ENCODE measurements around the gene TSHZ2.
"Not testable (repeated sequence)": the region's sequence is repeated elsewhere in the genome, so short reads cannot be mapped to it uniquely, and the experiment has no call there.

Gene TSHZ2

DNA sequence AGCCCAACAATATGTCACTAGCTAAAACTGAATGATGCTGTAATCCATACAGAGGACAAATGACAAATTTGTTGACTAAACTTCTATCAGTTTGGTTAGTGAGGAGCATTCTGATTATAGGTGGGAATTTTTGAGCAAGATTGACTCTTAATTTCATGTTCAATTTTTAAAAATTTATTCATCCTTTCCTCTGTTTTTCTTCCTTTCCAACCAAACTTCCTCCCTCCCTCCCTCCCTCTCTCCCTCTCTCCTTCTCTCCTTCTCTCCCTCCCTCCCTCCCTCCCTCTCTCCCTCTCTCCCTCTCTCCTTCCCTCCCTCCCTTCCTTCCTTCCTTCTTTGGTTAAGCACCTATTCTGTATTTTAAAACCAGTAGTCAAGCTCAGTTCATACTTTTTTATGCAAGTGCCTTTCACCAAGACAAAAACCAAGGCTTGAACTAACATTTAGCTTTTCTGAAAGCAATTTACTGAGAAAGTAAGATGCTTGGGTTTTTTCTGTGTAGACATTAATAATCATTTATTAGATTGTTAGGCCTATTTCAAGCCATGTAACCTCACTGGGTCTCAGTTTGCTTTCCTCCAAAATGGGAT lies 112.3 kb downstream of the TSHZ2 start:
- H3K4me1 ChIP-seq (ENCODE audit: control insufficient read depth, insufficient read depth, low read length, poor library complexity, severe bottlenecking), result peaks cover 6% of the 10 kb centered on the region
- H3K9me3 ChIP-seq (ENCODE audit: control insufficient read depth, low read length), result no peaks in the 10 kb centered on the region
- H3K36me3 ChIP-seq (ENCODE audit: control insufficient read depth, insufficient read depth, low read length), result no peaks in the 10 kb centered on the region
- no peak overlapping the region for H3K27ac ChIP-seq (ENCODE audit: low read depth, low read length, severe bottlenecking)
- no peak overlapping the region for H3K4me3 ChIP-seq (ENCODE audit: extremely low read depth, insufficient read depth, low read length, poor library complexity, severe bottlenecking)

DNA sequence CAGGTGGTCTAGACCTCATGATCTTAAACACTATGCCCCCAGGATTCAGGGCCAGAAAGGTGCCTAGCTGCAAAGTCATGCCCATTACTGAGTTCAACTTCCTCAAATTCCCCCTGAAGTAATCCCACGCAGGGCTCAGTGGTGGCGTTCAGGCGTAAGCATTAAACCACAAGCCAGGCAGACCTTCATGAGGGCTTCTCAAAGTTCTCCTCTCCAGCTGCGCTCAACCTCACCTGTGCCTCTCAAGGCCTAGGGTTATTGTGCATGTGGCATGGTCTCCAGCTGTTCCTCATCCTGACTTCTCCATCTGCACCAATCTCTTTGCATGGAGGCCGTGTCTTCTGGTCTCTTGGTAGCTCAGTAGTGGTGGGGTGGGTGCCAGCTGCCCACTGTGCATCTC lies 113.6 kb downstream of the TSHZ2 start:
- Histone ChIP-seq H3K4me3 (ENCODE audit: extremely low read depth, insufficient read depth, low read length, poor library complexity, severe bottlenecking) (no peak overlapping the region), H3K4me1 (ENCODE audit: control insufficient read depth, insufficient read depth, low read length, poor library complexity, severe bottlenecking) (peaks cover under 1% of the 10 kb centered on the region), H3K27ac (ENCODE audit: low read depth, low read length, severe bottlenecking) (no peak overlapping the region), H3K36me3 (ENCODE audit: control insufficient read depth, insufficient read depth, low read length) (no peaks in the 10 kb centered on the region), H3K9me3 (ENCODE audit: control insufficient read depth, low read length) (no peaks in the 10 kb centered on the region)
- 90 to 96% methylated on average over 2 to 4 of the region's 5 CpGs for WGBS, 2 experiments (ENCODE audit: insufficient coverage in 2 of 2)

DNA sequence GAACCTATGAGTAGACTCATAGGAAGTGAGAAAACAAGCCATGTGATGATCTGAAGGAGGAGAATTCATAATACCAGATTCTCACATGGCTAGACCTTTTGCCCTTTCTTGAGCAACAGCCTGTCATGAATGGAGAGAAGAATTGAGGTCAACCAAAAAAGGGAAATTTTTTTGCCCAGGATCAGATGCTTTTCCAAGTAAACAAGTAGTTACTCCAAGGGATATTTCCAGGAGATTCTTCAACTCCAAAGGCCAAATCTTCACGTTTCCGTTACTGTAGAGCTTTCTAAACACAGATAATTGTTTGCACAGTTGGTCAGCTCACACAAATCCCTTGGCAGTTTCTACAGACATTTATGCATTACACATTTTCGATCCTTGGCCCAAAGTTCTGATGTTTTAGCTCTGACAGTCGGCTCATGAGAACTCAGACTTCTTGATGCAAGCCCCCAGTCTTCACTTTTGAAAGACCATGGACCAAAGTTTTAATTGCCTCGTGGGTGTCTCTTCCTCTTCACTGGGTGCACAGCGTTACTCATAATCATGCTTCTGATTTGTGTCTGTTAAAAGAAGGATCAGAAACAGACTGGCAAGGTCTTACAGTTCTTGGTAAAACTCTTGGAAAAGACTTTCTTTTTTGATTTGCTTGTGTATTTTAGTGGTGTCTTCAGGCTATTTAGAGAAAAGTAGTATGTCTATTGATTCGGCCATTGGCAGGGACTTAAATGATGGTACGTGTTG lies 115.0 kb downstream of the TSHZ2 start:
- Histone ChIP-seq H3K4me3 (ENCODE audit: extremely low read depth, insufficient read depth, low read length, poor library complexity, severe bottlenecking) (no peak overlapping the region), H3K9me3 (ENCODE audit: control insufficient read depth, low read length) (no peaks in the 10 kb centered on the region), H3K36me3 (ENCODE audit: control insufficient read depth, insufficient read depth, low read length) (no peaks in the 10 kb centered on the region), H3K27ac (ENCODE audit: low read depth, low read length, severe bottlenecking) (no peak overlapping the region), H3K4me1 (ENCODE audit: control insufficient read depth, insufficient read depth, low read length, poor library complexity, severe bottlenecking) (no peaks in the 10 kb centered on the region)
- 88 to 93% methylated on average over 8 of the region's 8 CpGs for WGBS, 2 experiments (ENCODE audit: insufficient coverage in 2 of 2)

DNA sequence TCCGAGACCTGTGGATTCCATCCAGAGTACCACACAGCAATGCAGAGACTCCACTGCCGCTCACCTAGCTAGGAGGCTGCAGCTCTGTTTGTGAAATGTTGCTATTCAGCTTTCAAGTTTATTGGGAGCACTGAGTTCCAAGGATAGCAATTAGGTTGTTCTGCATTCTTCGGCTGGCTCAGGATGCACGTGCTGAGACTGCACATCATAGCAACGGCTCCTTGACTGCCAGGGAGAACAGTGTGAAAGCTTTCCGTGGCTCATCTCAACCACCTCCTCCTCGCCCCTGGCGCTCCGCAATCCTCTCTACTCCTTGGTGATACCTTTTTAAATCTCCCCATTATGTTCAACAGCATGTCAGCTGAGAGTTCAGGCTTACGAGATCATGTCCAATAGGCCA lies 116.6 kb downstream of the TSHZ2 start:
- no peaks in the 10 kb centered on the region for H3K36me3 ChIP-seq (ENCODE audit: control insufficient read depth, insufficient read depth, low read length)
- H3K27ac ChIP-seq (ENCODE audit: low read depth, low read length, severe bottlenecking), result no peak overlapping the region
- no peaks in the 10 kb centered on the region for H3K9me3 ChIP-seq (ENCODE audit: control insufficient read depth, low read length)
- H3K4me1 ChIP-seq (ENCODE audit: control insufficient read depth, insufficient read depth, low read length, poor library complexity, severe bottlenecking), result no peaks in the 10 kb centered on the region
- 85 to 94% methylated on average over 9 to 10 of the region's 10 CpGs for WGBS, 2 experiments (ENCODE audit: insufficient coverage in 2 of 2)
- no peak overlapping the region for H3K4me3 ChIP-seq (ENCODE audit: extremely low read depth, insufficient read depth, low read length, poor library complexity, severe bottlenecking)

DNA sequence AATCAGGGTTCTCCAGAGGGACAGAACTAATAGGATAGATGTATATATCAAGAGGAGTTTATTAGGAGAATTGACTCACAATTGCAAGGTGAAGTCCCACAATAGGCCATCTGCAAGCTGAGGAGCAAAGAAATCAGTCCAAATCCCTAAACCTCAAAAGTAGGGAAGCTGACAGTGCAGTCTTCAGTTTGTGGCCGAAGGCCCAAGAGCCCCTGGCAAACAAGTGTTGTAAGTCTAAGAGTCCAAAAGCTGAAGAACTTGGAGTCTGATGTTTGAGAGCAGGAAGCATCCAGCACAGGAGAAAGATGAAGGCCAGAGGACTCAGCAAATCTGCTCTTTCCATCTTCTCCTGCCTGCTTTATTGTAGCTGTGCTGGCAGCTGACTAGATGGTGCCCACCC lies 117.7 kb downstream of the TSHZ2 start:
- WGBS, 2 experiments (ENCODE audit: insufficient coverage in 2 of 2), result 83 to 100% methylated on average over 1 of the region's 1 CpG
- not testable (repeated sequence) for H3K9me3 ChIP-seq (ENCODE audit: control insufficient read depth, low read length); H3K4me3 ChIP-seq (ENCODE audit: extremely low read depth, insufficient read depth, low read length, poor library complexity, severe bottlenecking); H3K36me3 ChIP-seq (ENCODE audit: control insufficient read depth, insufficient read depth, low read length); H3K27ac ChIP-seq (ENCODE audit: low read depth, low read length, severe bottlenecking); H3K4me1 ChIP-seq (ENCODE audit: control insufficient read depth, insufficient read depth, low read length, poor library complexity, severe bottlenecking)

DNA sequence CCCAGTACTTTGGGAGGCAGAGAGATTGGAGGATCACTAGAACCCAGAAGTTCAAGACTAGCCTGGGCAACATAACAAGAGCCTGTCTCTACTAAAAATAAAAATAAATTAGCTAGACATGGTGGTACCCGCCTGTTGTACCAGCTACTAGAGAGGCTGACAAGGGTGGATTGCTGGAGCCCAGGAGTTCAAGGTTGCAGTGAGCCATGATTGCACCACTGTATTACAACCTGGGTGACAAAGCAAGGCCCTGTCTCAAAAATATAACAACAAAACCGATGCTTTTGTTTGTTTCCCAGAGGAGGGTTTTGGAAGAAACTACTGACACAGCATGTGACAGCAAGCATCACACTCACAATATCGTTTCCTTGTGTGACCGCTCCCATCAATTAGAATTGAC lies 119.6 kb downstream of the TSHZ2 start:
- Histone ChIP-seq H3K27ac (ENCODE audit: low read depth, low read length, severe bottlenecking) (no peak overlapping the region), H3K4me1 (ENCODE audit: control insufficient read depth, insufficient read depth, low read length, poor library complexity, severe bottlenecking) (no peaks in the 10 kb centered on the region)
- 100% methylated on average over 3 of the region's 4 CpGs for WGBS, 2 experiments (ENCODE audit: insufficient coverage in 2 of 2)

DNA sequence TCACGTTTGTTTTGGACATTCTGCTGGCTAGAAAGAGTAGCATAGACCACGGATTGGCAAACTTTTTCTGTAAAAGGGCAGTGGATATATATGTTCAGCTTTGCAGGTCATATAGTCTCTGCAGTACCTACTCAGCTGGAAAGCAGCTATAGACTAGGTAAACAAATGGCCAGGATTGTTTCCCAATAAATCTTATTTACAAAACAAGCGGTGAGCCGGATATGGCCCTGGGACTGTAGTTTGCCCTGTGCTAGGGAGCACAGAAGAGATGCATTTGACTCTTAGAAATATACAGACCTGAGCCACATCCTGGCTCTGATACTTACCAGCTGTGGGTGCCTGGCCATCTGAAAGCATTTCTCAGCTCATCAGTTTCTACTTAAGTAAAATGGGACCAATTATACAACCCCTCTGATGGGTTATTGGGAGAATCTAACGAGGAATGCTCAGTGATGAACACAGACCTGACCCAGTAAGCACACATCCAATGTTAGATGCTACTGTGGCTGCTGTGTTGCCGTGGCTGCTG lies 120.7 kb downstream of the TSHZ2 start:
- Histone ChIP-seq H3K4me1 (ENCODE audit: control insufficient read depth, insufficient read depth, low read length, poor library complexity, severe bottlenecking) (no peaks in the 10 kb centered on the region), H3K4me3 (ENCODE audit: extremely low read depth, insufficient read depth, low read length, poor library complexity, severe bottlenecking) (no peak overlapping the region), H3K27ac (ENCODE audit: low read depth, low read length, severe bottlenecking) (no peak overlapping the region), H3K36me3 (ENCODE audit: control insufficient read depth, insufficient read depth, low read length) (no peaks in the 10 kb centered on the region), H3K9me3 (ENCODE audit: control insufficient read depth, low read length) (no peaks in the 10 kb centered on the region)
- 92 to 97% methylated on average over 5 of the region's 6 CpGs for WGBS, 2 experiments (ENCODE audit: insufficient coverage in 2 of 2)

More for the DNA sequence above, 119.6 kb downstream of the TSHZ2 start:
- no peaks in the 10 kb centered on the region for H3K36me3 ChIP-seq (ENCODE audit: control insufficient read depth, insufficient read depth, low read length)
- no peaks in the 10 kb centered on the region for H3K9me3 ChIP-seq (ENCODE audit: control insufficient read depth, low read length)
- H3K4me3 ChIP-seq (ENCODE audit: extremely low read depth, insufficient read depth, low read length, poor library complexity, severe bottlenecking), result no peak overlapping the region

DNA sequence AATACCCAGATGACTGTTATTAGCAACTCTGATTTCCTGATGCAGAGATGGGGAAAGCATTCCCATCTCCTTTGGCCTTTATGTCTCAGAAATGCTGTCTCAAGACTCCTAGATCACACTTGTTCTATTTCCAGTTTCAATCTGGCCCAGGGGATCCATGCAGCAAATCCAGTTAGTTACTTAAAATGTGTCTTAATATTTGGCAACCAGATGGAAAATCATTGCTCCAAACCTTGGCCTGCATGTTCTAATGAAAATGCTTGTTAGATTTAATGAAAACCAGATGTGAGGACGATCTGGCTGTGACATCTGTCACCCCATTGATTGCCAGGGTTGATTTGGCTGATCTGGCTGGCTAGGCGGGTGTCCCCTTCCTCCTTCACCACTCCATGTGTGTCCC lies 125.2 kb downstream of the TSHZ2 start:
- H3K9me3 ChIP-seq (ENCODE audit: control insufficient read depth, low read length), result no peaks in the 10 kb centered on the region
- H3K36me3 ChIP-seq (ENCODE audit: control insufficient read depth, insufficient read depth, low read length), result no peaks in the 10 kb centered on the region
- WGBS, 2 experiments (ENCODE audit: insufficient coverage in 2 of 2), result 77% methylated on average over 2 of the region's 2 CpGs; no CpG with 5 or more reads in 1 of the 2 experiments
- no peak overlapping the region for H3K27ac ChIP-seq (ENCODE audit: low read depth, low read length, severe bottlenecking)
- H3K4me3 ChIP-seq (ENCODE audit: extremely low read depth, insufficient read depth, low read length, poor library complexity, severe bottlenecking), result no peak overlapping the region
- H3K4me1 ChIP-seq (ENCODE audit: control insufficient read depth, insufficient read depth, low read length, poor library complexity, severe bottlenecking), result no peaks in the 10 kb centered on the region

DNA sequence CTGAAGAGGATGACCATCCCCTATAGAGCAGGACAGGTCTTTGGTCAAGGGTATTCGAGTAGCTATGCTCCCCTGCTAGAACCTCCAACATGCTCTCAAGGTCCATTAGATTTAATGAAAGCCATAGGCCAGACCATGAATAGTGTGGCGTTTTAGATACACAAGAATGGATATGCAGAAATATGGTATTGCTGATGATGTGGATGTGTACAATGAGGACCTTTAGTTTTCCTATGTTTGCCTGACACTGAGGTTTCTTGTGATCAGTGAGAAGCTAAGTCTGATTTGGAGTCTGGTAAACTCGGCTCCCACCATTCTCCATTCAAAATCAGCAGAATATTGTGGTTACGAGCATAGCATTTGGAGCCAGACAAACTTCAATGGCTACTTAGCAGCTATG lies 125.6 kb downstream of the TSHZ2 start:
- Histone ChIP-seq H3K27ac (ENCODE audit: low read depth, low read length, severe bottlenecking) (no peak overlapping the region), H3K9me3 (ENCODE audit: control insufficient read depth, low read length) (no peaks in the 10 kb centered on the region), H3K4me3 (ENCODE audit: extremely low read depth, insufficient read depth, low read length, poor library complexity, severe bottlenecking) (no peak overlapping the region), H3K36me3 (ENCODE audit: control insufficient read depth, insufficient read depth, low read length) (no peaks in the 10 kb centered on the region), H3K4me1 (ENCODE audit: control insufficient read depth, insufficient read depth, low read length, poor library complexity, severe bottlenecking) (no peaks in the 10 kb centered on the region)
- WGBS, 2 experiments (ENCODE audit: insufficient coverage in 2 of 2), result 78 to 90% methylated on average over 3 to 4 of the region's 4 CpGs

DNA sequence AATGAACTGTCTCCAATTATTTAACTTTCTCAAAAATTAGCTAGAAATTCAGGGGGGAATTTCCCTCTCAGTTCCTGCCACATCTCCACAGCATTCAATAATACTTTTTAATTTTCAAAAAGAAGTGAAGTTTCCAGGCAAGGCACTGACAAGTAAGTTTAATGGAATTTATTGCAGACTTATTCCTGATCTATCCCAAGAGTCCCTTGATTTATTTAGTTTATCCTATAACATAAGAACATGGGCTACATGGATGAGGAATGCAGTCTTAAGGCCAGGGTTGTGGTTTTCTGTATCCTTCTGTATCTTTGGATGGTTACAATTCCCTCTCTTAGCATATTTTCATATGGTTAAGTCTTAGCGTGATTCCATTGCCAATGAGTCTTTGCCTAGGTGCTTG lies 126.5 kb downstream of the TSHZ2 start:
- H3K4me3 ChIP-seq (ENCODE audit: extremely low read depth, insufficient read depth, low read length, poor library complexity, severe bottlenecking), result no peak overlapping the region
- WGBS, 2 experiments (ENCODE audit: insufficient coverage in 2 of 2), result no CpG with 5 or more reads among the region's 1 CpG
- no peaks in the 10 kb centered on the region for H3K9me3 ChIP-seq (ENCODE audit: control insufficient read depth, low read length)
- H3K36me3 ChIP-seq (ENCODE audit: control insufficient read depth, insufficient read depth, low read length), result no peaks in the 10 kb centered on the region
- no peak overlapping the region for H3K27ac ChIP-seq (ENCODE audit: low read depth, low read length, severe bottlenecking)
- H3K4me1 ChIP-seq (ENCODE audit: control insufficient read depth, insufficient read depth, low read length, poor library complexity, severe bottlenecking), result no peaks in the 10 kb centered on the region

DNA sequence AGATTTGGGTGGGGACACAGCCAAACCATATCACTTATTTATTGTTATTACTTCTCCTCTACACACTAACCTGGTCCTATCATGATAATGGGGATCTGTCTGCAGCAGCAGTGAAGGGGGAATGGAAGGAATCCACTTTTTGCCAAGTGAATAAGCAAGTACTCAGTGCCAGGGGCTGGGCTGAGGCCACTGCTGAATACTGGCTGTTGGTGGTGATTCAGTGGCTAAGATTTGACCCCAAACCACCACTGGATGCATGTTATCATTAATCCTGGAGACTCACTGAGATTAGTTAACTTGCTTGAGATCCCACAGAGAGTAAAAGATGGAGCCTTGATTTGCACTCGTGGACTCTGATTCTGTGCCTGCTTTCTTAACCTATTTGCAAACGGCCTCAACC lies 127.7 kb downstream of the TSHZ2 start:
- H3K9me3 ChIP-seq (ENCODE audit: control insufficient read depth, low read length), result no peaks in the 10 kb centered on the region
- no peak overlapping the region for H3K4me3 ChIP-seq (ENCODE audit: extremely low read depth, insufficient read depth, low read length, poor library complexity, severe bottlenecking)
- no peaks in the 10 kb centered on the region for H3K36me3 ChIP-seq (ENCODE audit: control insufficient read depth, insufficient read depth, low read length)
- no peaks in the 10 kb centered on the region for H3K4me1 ChIP-seq (ENCODE audit: control insufficient read depth, insufficient read depth, low read length, poor library complexity, severe bottlenecking)
- 71 to 96% methylated on average over 2 of the region's 2 CpGs for WGBS, 2 experiments (ENCODE audit: insufficient coverage in 2 of 2)
- H3K27ac ChIP-seq (ENCODE audit: low read depth, low read length, severe bottlenecking), result no peak overlapping the region
